Superior temporal gyrus (tissue), 1 donor: ENCODE data around the gene OR5B3.
"Not testable (repeated sequence)": the region's sequence is repeated elsewhere in the genome, so short reads cannot be mapped to it uniquely, and the experiment has no call there.

Source experiments
- DNase-seq: peaks from one replicate; pipeline ENCODE4 v3.0.0-alpha.2; 2016; ENCODE audit errors: extremely low spot score

Gene OR5B3

GRCh38 chr11:58406774-58407173, at the start of gene OR5B3:
TSS of gene OR5B3 (minus strand) at chr11:58406874. CDS start at chr11:58403409, 3,465 bp downstream.
- no peak for DNase-seq

- DNase-seq: no peak
Measured at GRCh38 chr11:58451585-58451984, 44.9 kb upstream of the OR5B3 start.

GRCh38 chr11:58446294-58446693, 39.6 kb upstream of the OR5B3 start:
- no peak for DNase-seq

- no peak for DNase-seq
Measured at GRCh38 chr11:58444300-58444699, 37.6 kb upstream of the OR5B3 start.

- DNase-seq: no peak
Measured at GRCh38 chr11:58442136-58442535, 35.5 kb upstream of the OR5B3 start, which contains the start of gene OR5B12. TSS of gene OR5B12 (minus strand) at chr11:58442236. CDS start at chr11:58440151, 2,085 bp downstream.

- no peak for DNase-seq
Measured at GRCh38 chr11:58438486-58438885, 31.8 kb upstream of the OR5B3 start.

GRCh38 chr11:58434217-58434616, 27.5 kb upstream of the OR5B3 start:
- no peak for DNase-seq

- DNase-seq: no peak
Measured at GRCh38 chr11:58433638-58434203, 27.0 kb upstream of the OR5B3 start.

GRCh38 chr11:58429273-58429672, 22.6 kb upstream of the OR5B3 start:
- no peak for DNase-seq

- DNase-seq: no peak
Measured at GRCh38 chr11:58428021-58428420, 21.3 kb upstream of the OR5B3 start, which contains the start of gene OR5B2. TSS of gene OR5B2 (minus strand) at chr11:58428121. CDS start at chr11:58423261, 4,860 bp downstream.

GRCh38 chr11:58399622-58400021, 7.1 kb downstream of the OR5B3 start:
- DNase-seq: not testable (repeated sequence)

GRCh38 chr11:58395581-58395980, 11.1 kb downstream of the OR5B3 start:
- DNase-seq: no peak

GRCh38 chr11:58394195-58394594, 12.5 kb downstream of the OR5B3 start:
- DNase-seq: no peak

- DNase-seq: no peak
Measured at GRCh38 chr11:58392746-58393145, 13.9 kb downstream of the OR5B3 start.

- DNase-seq: no peak
Measured at GRCh38 chr11:58391879-58392278, 14.8 kb downstream of the OR5B3 start.

- DNase-seq: no peak
Measured at GRCh38 chr11:58390551-58391063, 16.1 kb downstream of the OR5B3 start.

- DNase-seq: no peak
Measured at GRCh38 chr11:58358969-58359368, 47.7 kb downstream of the OR5B3 start, which contains the start of gene OR5B17. TSS of gene OR5B17 (minus strand) at chr11:58359069. CDS start at chr11:58359069, 0 bp downstream.

GRCh38 chr11:58354727-58355126, 51.9 kb downstream of the OR5B3 start:
- no peak for DNase-seq
